ENCODE data around the gene ZNF662.

The ZNF662 gene

DNA sequence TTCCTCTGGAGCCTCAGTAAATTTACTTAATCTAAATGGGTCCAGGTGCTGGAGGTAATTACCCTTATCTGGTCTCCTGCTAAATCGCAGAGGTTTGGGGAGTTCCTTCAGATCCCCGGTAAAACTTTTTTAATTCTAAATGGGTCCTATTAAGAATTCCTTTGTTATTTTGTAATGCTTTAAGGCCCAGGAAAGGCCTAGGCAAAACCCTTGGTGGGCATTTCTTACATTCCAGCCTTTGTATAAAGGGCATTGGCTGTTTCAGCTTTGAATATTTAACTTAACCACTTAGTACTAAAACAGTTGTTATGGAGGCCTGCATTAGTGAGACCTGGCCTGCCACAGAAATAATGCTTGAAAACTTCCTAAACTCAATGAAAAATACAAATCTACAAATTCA is 14.9 kb upstream of the ZNF662 start:
- DNase-seq, result no peak

DNA sequence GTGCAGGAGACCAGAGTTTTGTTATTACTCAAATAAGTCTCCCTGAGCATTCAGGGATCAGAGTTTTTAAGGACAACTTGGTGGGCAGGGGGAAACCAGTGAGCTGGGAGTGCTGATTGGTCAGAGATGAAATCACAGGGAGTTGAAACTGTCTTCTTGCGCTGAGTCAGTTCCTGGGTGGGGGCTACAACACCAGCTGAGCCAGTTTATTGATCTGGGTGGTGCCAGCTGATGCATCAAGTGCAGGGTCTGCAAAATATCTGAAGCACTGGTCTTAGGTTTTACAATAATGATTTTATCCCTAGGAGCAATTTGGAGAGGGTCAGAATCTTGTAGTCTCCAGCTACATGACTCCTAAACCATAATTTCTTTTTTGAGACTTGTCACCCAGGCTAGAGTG is 13.8 kb upstream of the ZNF662 start:
- DNase-seq, result no peak

DNA sequence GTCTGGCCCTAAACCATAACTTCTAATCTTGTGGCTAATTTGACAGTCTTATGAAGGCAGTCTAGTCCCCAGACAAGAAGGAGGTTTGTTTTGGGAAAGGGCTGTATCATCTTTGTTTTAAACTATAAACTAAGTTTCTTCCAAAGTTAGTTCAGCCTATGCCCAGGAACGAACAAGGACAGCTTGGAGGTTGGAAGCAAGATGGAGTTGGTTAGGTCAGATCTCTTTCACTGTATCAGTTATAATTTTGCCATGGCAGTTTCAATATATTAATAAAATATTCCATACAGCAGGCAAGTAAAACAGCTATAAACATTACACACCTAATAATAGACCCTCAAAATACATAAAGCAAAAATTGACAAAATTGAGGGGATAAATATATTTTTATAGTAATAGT is 13.1 kb upstream of the ZNF662 start:
- no peak for DNase-seq

DNA sequence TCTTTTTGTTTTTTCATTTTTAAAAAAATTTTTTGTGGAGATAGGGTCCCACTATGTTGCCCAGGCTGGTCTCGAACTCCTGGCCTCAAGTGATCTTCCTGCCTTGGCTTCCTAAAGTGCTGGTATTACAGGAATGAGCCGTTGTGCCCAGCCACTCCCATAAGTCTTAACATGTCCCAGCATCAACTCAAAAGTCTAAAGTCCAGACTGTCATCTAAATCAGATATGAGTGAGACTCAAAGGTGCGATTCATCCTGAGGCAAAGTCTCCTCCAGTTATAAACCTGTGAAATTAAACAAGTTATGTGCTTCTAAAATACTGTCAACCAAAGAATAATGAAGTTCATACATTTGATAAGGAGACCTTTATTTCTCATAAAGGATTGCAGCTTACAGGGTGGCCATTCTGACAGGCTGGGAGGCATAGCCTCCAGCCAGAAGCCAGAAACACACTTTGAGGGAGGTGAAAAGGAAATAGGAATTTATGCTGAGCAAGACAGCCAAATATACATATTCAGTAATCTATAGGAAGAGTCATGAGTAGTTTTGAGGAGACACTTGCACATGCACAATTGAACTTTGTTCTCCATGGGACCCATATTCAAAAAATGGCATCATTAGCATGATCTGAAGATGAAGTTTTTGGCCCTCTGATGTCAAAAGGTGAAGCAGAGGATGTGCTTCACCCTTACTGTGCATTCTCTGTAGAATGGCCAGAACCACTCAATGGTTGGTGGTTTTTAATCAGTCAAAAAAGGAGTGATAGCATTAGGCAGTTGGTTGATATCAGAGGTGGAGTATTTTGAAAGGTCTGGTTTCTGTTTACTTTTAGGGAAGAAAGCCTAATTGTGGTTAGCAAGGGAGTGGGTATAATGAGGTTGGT is 11.0 kb upstream of the ZNF662 start:
- DNase-seq, result no peak

DNA sequence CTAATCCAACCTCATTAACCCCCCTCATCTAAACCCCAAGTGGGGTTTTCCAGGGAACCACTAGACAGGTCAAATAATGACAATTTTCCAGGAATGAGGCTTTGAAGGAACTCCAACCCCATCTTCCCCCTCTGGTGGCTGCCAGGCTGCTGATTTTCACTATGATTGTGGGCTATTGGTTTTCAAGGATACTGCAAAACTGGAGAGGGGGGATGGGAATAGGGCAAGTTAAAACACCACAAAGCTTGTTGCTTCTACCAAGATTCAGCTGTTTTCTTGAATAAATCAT is 10.4 kb upstream of the ZNF662 start:
- no peak for DNase-seq

DNA sequence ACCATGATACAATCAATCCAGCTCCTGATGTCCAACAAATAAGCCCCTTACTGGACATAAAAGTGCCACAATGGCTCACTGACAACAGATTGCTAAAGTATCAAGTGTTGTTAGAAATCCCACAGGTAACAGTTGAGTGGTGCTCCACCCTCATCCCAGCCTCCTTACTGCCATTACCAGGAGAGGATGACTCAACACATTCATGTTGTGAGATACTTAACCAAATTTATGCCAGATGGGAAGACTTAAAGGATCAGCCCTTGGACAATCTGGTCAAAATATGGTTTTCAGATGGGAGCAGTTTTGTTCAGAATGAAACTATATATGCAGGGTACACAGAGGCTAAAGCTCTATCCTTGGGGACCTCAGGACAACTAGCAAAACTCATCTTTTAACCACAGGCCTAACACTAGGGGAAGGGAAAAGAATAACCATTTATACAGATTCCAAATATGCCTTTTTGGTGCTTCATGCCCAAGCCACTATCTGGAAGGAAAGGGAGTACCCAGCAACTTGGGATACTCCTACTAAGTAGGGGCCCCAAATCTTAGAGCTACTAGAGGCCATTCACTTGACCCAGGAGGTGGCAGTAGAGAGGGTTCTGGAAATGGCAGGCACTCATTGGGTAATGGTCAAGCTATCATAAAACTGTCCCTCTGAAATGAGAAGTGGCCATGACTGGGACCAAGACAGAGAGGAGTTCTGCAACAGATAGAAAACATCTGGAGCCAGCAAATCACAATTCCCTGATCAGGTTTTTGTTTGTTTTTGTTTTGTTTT is 6.9 kb upstream of the ZNF662 start:
- no peak for DNase-seq

DNA sequence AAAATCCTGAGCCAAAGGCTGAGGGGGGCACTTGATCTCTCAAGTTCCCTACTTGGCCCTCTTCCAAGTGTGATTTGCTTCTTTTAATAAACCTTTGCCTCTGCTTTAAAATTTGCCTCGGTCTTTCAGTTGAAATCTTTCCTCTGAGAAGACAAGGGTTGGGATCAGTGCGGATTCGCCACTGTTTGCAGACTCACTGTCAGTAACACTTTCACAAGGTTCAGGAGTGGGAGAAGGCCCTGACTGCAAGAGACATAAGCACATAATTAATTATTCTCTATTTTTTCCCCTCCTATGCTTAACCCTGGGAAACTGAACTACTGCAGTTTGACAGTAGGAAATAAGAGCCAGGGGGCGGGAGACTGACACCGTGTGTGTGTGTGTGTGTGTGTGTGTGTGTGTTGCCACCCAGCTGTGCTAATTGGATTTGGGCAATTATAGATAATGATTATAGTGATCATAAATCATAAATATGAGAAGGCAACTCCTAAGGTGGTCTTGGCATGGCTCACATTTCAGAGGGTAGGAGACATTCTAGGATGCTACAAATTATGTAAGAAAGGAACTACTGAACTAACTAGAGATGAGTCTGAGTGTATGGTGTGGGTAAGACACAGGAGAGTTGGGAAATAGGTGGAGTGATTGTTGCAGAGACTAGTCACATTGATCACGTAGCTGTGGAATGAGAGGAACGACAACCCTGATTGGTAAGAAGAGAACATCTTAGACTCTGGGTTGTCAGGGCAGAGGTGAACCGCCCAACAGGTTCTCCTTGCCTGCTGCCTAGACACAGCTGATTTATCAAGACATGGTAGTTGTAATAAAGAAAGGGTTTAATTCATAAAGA is 5.5 kb upstream of the ZNF662 start:
- DNase-seq, result no peak

DNA sequence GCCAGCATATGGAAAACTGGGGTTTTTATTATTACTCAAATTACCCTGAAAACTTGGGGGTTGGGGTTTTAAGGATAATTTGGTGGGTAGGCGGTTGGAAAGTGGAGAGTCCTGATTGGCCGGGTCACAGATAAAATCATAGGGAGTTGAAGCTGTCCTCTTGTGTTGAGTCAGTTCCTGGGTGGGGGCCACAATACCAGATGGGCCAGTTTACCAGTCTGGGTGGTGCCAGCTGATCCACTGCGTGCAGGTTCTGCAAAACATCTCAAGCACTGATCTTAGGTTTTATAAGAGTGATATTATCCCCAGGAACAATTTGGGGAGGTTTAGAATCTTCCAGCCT is 4.9 kb upstream of the ZNF662 start:
- DNase-seq, result no peak

DNA sequence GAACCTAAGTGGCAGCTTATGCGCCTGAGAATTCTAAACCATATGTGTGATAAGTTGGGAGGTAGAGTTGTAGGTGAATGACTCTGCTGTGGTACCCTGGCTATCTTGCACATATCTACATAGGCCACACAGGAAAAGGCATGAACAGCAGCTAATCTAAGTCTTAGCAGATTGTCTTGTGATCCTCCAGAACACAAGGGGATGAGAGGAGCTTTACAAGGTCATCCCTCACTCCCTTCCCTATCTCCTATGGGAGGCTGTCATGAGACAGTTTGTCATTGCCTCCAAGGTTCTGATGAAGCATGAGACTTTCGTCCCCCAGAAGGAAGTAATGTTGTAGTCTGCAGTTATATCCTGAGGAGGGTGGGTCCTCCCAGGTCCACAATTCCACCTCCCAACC is 3.7 kb upstream of the ZNF662 start:
- DNase-seq, result no peak

DNA sequence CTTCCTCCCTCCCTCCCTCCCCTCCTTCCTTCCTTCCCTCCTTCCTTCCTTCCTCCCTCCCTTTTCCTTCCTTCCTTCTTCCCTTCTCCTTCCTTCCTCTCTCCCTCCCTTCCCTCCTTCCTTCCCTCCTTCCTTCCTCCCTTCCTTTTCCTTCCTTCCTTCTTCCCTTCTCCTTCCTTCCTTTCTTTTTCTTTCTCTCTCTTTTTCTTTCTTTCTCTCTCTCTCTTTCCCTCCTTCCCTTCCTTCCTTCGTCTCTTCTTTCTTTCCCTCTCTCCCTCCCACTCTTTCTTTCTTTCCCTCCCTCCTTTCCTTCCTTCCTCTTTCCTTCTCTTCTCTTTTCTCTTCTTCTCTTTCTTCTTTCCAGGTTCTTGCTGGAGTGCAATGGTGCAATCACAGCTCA is 1.9 kb upstream of the ZNF662 start:
- DNase-seq, result no peak

DNA sequence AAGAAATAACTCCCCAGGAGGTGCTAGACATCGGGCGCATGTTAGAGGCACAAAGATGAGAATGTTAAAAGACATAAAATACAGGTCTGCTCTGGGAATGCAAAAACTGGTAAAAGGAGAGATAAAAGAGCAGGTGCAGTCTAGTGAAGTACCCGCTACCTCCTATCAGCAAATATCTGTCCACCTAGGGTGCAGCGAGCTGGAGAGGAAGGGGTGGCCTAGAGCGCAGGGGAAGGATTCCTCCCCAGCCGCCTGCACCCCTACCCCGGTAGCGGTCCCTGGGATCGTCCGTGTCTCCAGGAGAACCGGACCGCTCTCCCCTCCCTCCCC is 237 bp upstream of the ZNF662 start:
- no peak for DNase-seq

DNA sequence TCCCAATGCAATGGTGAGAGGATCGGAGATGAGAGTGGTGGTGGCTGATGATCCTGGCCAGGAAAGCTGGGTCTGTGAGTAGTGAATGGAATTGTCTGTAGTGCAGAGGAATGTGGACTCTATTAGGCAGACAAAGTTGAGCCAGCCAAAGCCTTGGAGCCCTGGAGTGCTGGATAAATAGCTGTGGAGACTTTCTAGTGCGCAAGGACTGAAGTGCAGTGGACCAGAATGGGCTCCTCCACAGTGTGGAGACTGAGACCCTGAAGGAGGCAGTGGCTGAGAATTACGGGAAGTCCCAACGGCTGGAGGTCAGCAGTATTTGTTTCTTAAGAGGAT is 874 bp downstream of the ZNF662 start:
- DNase-seq, result no peak

DNA sequence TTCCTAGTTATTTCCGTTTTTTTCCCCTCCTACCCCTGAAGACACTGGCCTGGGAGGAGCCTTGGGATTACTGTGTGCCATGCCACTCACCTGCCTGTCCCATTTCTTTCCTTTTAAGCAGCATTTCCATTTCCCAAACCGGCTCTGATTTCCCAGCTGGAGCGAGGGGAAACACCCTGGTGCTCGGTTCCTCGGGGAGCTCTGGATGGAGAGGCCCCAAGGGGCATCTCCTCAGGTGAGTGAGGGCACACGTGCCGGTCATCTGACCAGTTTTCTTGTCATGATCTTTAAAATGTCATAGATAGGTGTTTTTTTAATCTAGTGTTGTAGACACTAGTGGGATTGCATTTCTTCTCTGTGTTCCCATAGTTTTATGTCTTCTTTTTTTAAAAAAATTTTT is 2.7 kb downstream of the ZNF662 start:
- no peak for DNase-seq

DNA sequence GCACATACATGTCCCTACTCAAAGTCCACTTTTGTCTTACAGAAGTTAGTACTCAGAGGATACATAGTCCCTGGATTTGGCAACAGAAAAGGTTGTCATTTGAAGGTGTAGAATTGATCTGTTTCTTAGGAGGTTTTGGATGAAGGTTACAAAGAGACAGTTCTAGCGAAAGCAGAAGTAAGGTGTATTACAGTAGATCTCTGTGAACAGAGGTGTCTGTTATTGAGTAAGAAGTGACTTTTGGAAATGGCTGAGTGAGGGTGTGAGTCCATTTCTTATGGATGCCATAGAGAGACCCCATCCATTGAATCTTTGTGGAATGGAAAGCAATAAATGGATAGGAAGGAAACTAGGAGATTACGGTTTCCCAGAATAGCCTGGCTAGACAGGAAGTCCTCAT is 5.6 kb downstream of the ZNF662 start:
- DNase-seq, result no peak

DNA sequence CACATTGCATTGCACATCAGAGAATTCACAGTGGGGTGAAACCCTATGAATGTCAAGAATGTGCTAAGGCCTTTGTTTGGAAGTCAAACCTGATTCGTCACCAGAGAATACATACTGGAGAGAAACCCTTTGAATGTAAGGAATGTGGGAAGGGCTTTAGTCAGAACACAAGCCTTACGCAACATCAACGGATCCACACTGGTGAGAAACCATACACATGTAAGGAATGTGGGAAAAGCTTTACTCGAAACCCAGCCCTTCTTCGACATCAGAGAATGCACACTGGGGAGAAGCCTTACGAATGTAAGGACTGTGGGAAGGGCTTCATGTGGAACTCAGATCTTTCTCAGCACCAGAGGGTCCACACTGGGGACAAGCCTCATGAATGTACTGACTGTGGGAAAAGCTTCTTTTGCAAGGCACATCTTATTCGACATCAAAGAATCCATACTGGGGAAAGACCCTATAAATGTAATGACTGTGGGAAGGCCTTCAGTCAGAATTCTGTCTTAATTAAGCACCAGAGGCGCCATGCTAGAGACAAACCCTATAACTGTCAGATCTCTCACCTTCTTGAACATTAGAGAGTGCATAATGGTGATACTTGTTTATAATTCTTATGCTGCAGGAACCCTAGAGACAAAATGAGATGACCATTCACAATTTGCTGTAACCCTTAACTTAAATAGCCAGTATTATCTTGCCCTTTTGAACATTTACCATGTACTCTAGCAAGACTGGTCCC is 9.0 kb downstream of the ZNF662 start:
- no peak for DNase-seq

DNA sequence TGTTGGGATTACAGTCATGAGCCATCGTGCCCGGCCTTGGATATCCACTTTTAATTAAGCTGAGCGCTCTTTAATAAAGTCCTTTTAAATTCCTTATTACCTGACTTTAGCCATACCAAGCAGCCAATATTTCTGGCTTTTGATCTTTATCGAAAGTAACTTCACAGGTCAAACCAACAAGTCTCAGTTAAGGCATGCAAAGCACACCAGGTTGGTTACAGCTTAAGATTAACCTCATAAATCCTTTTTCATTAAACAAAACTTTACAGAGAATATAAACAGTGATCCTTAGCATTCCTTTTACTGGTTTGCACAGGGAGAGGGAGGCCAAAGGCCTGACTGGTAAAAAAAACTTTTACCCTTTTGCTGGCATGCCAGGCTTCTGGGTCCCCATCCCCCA is 17.7 kb downstream of the ZNF662 start:
- no peak for DNase-seq

DNA sequence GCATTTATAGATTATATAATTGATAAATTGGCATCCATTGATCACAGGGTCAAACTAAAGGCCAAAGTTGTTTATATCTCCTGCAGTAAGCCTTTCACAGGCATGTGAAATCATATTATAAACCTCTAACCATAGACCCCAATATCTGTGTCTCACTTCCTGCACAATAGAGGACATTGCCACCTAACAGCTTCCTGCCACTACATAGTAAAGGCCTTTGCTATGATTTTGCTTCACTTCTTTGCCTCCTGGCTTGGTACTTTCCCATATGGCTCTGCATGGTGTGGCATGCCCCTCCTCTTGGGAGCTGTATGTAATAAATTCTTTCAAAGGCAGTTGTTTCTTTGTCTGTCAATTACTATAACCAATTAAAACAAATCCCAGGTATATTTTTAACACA is 20.4 kb downstream of the ZNF662 start:
- no peak for DNase-seq

DNA sequence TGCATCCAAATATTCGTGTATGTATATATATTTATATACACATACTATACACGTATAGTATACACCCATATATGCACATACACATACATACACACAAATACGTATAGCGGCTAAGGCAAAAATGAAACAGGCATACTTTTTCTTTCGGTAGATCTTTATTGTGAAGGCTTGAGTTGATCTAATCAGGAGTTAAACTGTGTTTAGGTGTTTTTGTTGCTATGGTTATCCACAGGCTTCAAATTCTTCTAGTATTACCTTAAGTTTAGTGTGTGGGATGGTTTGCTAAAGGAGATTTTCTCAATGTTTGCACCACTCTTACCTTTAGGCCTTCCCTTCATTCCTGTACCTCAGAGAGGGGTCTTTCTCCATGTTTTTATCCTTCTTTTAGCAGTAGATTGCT is 28.2 kb downstream of the ZNF662 start:
- no peak for DNase-seq

DNA sequence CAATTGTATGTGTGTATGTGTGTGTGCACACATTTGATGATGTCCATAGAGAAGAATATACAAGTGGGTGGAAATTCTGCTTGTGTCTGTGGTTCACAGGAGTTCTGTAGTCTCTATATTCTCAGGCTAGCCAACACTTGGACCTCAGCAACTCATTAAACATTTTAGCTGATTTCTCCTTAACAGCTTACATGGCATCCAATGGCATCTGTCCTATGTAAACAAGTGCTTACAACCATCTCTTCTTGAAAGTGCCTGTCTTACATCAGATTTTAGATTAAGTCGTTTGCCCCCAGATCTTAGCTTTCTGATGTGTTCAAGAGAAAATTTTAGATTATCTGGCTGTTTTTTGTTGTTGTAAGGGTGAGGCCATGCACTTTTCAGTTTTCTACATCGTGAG is 29.0 kb downstream of the ZNF662 start:
- DNase-seq, result no peak

DNA sequence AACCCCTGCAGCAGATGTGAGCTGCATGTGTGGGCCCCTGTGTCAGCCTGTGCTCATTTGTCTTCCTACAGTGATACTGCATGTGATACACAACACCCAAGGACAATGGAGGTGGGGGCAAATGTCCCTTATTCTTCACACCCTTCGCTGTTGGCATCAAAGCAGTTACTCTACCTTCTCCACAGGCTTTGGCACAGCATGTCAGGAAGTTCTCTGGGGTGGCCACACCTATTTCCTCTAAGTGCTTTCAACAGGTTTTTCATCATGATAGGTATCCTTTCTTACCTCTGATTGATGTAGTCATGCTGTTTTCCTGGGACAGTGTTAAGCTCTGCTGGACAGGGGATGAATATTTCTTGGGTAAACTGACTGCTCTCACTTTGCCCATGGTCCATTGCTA is 29.5 kb downstream of the ZNF662 start:
- no peak for DNase-seq

DNA sequence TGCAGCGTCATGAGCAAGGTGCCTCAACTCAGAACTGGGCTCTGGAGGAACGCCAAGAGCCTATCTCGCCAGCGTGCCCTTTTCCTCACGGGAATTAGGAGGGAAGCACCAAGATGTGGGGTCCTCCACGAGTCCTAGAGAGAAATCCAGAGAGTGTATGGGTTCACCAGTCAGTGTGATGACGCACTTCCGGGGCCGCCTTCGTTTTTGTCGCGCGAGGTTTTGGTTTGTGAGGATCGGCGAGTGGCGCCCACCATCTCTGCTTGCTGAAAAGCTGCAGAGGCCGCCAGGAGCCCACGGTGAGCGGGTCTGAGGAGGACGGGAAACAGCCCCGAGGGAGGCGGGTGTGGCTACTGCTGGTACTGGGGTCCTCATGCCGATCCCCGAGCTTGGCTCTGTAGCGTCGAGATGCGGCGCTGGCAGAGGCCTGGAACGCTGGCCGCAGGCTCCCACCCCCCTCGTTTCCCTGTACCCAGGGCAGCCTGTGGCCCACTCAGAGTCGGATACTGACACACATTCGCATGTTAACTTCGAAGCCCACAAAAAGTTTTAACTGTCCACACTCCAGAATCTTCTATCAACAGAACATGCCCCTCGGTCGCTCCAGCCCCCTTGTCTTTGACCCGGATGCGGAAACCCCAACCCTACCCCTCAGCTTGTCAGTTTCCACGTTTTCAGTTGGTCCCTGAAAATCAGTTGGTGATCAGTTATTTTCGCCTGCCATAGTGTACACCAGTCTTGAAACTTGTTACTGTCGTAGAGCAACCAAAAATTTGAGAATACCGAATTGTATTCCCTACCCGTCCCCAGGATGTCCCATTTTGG is 30.4 kb downstream of the ZNF662 start:
- DNase-seq, result no peak

DNA sequence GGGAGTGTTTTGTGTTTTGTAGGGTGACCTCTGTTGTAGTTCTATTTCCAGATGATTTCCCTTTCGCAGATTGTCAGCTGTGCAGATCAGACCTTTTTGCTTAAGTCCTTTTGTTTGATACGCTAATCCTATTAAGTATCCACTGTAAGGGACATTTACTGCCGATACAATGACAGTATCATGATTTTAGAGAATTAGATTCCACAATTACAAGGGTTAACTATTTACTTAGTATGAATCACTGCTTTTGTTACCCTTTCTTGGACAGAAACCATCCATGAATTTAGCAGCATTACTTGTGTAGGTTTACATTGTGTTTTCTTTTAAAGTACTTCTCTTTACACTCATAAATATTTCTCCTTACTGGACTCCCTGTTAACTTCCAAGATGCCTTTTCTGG is 31.4 kb downstream of the ZNF662 start:
- no peak for DNase-seq

DNA sequence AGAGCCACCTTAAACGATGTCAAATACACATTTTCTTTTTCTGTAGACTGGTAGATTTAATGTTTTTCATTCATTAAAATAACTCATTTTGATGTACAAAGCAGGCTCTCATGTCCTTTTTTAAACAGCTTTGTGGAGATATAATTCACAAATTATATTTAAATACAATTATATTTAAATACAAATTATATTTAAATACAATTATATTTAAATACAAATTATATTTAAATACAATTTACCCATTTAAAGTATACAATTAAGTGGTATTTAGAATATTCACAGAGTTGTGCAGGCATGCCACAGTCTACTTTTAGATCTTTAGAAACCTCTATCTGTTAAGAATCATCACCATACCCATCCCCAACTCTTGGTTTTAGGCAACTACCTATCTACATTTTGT is 36.8 kb downstream of the ZNF662 start:
- DNase-seq, result no peak
